ENCODE measurements around the gene LPAR2.

Gene LPAR2

DNA sequence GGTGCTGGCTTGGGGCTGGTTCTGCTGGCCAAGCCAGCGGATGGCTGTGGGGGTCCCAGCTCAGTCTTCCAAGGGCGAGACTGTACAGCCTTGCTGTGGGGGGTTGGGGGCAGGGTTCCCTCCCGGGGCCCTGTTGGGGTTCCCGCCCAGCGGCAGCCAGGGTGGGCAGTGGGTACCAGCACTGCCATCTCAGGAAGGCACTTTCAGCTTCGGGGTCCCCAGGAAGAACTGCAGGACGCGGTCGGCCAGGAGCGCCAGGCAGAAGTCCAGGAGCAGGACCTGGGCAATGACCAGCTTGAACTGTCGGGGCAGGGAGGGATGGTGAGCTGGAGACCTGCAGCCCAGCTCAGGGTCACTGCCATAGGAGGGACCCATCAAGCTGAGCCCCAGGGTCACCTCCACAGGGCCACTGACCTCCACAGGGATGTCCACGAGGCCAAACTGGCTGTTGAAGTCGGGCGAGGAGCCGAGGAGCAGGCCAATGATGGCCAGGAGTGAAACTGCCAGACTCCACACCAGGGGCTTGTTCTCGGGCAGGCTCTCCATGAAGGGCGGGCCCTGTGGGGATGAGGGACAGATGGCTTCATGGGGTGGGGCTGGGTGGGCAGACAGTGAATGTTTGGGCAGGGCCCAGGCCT lies 17.3 kb upstream of the LPAR2 start:
- H3K4me3 ChIP-seq (replicated peaks; ENCODE audit: low read depth, low read length): no peak overlapping the region
- DNase-seq (ENCODE audit: low read depth): no peak
- TF ChIP-seq, protein P1, sequence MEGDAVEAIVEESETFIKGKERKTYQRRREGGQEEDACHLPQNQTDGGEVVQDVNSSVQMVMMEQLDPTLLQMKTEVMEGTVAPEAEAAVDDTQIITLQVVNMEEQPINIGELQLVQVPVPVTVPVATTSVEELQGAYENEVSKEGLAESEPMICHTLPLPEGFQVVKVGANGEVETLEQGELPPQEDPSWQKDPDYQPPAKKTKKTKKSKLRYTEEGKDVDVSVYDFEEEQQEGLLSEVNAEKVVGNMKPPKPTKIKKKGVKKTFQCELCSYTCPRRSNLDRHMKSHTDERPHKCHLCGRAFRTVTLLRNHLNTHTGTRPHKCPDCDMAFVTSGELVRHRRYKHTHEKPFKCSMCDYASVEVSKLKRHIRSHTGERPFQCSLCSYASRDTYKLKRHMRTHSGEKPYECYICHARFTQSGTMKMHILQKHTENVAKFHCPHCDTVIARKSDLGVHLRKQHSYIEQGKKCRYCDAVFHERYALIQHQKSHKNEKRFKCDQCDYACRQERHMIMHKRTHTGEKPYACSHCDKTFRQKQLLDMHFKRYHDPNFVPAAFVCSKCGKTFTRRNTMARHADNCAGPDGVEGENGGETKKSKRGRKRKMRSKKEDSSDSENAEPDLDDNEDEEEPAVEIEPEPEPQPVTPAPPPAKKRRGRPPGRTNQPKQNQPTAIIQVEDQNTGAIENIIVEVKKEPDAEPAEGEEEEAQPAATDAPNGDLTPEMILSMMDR (IDR thresholded peaks at IDR 0.05; ENCODE audit: low read length, missing control alignments): no peak

- TF ChIP-seq, protein P1 (IDR thresholded peaks at IDR 0.05; ENCODE audit: low read length, missing control alignments): no peak
- peak overlapping the region; percentile 83 for H3K4me3 ChIP-seq (replicated peaks; ENCODE audit: low read depth, low read length)
- no peak for DNase-seq (ENCODE audit: low read depth)
Measured at GRCh38 chr19:19644054-19644388, 16.0 kb upstream of the LPAR2 start.

- peak; percentile 43 for DNase-seq (ENCODE audit: low read depth)
- peak within 1 kb of the TSS; percentile 83 for H3K4me3 ChIP-seq (replicated peaks; ENCODE audit: low read depth, low read length)
- TF ChIP-seq, protein P1 (IDR thresholded peaks at IDR 0.05; ENCODE audit: low read length, missing control alignments): peak; percentile 75
Measured at GRCh38 chr19:19643158-19644053, 15.4 kb upstream of the LPAR2 start, which contains the start of gene GMIP. Gene GMIP (minus strand): TSS chr19:19643657. CDS start chr19:19643529, 128 bp downstream.

- H3K4me3 ChIP-seq (replicated peaks; ENCODE audit: low read depth, low read length): peak overlapping the region; percentile 83
- no peak for DNase-seq (ENCODE audit: low read depth)
- TF ChIP-seq, protein P1 (IDR thresholded peaks at IDR 0.05; ENCODE audit: low read length, missing control alignments): no peak
Measured at GRCh38 chr19:19642506-19643157, 14.6 kb upstream of the LPAR2 start.

- TF ChIP-seq, protein P1 (IDR thresholded peaks at IDR 0.05; ENCODE audit: low read length, missing control alignments): no peak
- H3K4me3 ChIP-seq (replicated peaks; ENCODE audit: low read depth, low read length): no peak overlapping the region
- no peak for DNase-seq (ENCODE audit: low read depth)
Measured at GRCh38 chr19:19637523-19638251, 9.7 kb upstream of the LPAR2 start.

GRCh38 chr19:19637186-19637522 lies 9.1 kb upstream of the LPAR2 start:
- no peak overlapping the region for H3K4me3 ChIP-seq (replicated peaks; ENCODE audit: low read depth, low read length)
- TF ChIP-seq, protein P1 (IDR thresholded peaks at IDR 0.05; ENCODE audit: low read length, missing control alignments): no peak
- no peak for DNase-seq (ENCODE audit: low read depth)

Measured in fibroblast of pulmonary artery (primary cell).